Esophagus squamous epithelium (tissue), 5 donors: ENCODE data around the gene NAA15. TPM values are rescaled to one million over a fixed set of nuclear protein-coding genes. Genes with fewer than 3 reads are reported as not detected.
A peak's percentile ranks its signal among the peaks of the same experiment; 100 is the strongest.

ENCODE experiments used
- DNase-seq: peaks from one replicate; lab custom pipeline; 2025; lab: John Stamatoyannopoulos, UW
- H3K27ac ChIP-seq, 4 donors: fragments of 200-600 bp; sonication (generic); one replicate each; pipeline ENCODE4 v1.5.1; 2016 to 2019; ENCODE audit warnings: mild to moderate bottlenecking in 1 of 4
- H3K27me3 ChIP-seq, 4 donors: fragments of 200-600 bp; sonication (generic); 1 replicate in 3 of 4; 2 replicates in 1 of 4; pipeline versions ENCODE4 v1.5.1 to v1.6.0; 2017 to 2021; ENCODE audit warnings: antibody characterized with exemption in 1 of 4
- H3K36me3 ChIP-seq, 3 donors: fragments of 200-600 bp; sonication (generic); one replicate each; pipeline ENCODE4 v1.5.1; 2016 to 2019
- H3K4me1 ChIP-seq, 3 donors: fragments of 200-600 bp; sonication (generic); one replicate each; pipeline ENCODE4 v1.5.1; 2017 to 2019
- H3K4me3 ChIP-seq, 4 donors: fragments of 200-600 bp; sonication (generic); 1 replicate in 3 of 4; 2 replicates in 1 of 4; pipeline ENCODE4 v1.5.1; 2016 to 2019; ENCODE audit warnings: mild to moderate bottlenecking in 2 of 4, moderate library complexity in 1 of 4
- H3K9me3 ChIP-seq, 3 donors: fragments of 200-600 bp; sonication (generic); one replicate each; pipeline ENCODE4 v1.5.1; 2016 to 2019
- POLR2A ChIP-seq, 4 donors: fragments of 450-650 bp; IDR thresholded peaks; one replicate each; pipeline ENCODE4 v1.6.1; 2017; ENCODE audit warnings: antibody characterized with exemption in 4 of 4, mild to moderate bottlenecking in 4 of 4, moderate library complexity in 3 of 4
- WGBS, 2 donors: methylation state at CpG; one replicate each; pipeline ENCODE4 v1.1.5; 2018; 5-methylcytosine and 5-hydroxymethylcytosine counted together
- intact Hi-C: fragments of 100-400 bp; cut with DNase I; formaldehyde crosslinking; loops from one replicate; pipeline ENCODE4 v1.15.0; 2022
- total RNA-seq, 4 donors: library from RNA; depleted of rRNA; stranded (reverse); fragments of >200 nt; gene quantifications; one replicate each; pipeline ENCODE4 v1.1.0, GENCODE V29; 2016
- TF ChIP-seq, protein P1 (sequence below), 6 experiments: fragments of 450-650 bp in 4 of 6; fragments of 200-600 bp in 2 of 6; sonication (generic) in 2 of 6; IDR thresholded peaks; one replicate each; pipeline ENCODE4 v1.5.1; 2016 to 2019; ENCODE audit warnings: antibody characterized with exemption in 6 of 6, mild to moderate bottlenecking in 4 of 6, moderate library complexity in 4 of 6
- donor health status: DM: yes; HTN: yes; CAD: no.

The NAA15 gene
- total RNA-seq, 4 donors from 2014 or later: 28.8 to 51.1 (median 38.4) TPM

DNA sequence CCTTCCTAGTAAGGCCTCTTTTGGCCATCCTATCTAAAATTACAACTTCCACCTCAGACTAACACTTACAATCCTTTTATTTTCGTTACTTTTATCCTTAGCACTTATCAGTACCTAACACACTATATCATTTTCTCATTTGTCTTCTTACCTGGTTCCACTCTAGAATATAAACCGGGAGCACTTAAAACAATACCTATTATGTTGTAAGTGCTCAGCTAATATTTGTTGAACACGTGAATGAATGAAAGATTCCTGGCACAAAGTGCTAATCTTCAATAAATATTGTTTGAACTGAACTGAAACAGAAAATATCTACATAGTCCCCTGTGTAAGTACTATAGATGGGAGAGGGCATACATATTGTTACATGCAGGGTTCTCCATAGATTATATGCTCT lies 35.7 kb upstream of the NAA15 start:
- H3K4me3 ChIP-seq: no peak overlapping the region
- 42 to 45% methylated on average over 3 of the region's 3 CpGs for WGBS, 2 donors
- no peaks in the 10 kb centered on the region for H3K36me3 ChIP-seq
- intact Hi-C loops: no loop called here
- TF ChIP-seq POLR2A (IDR thresholded peaks at IDR 0.05): no peak
- no peaks in the 10 kb centered on the region for H3K9me3 ChIP-seq
- H3K4me1 ChIP-seq: peaks cover 8 to 26% (median 11%) of the 10 kb centered on the region in 3 donors
- H3K27me3 ChIP-seq: no peaks in the 10 kb centered on the region
- DNase-seq: no peak
- no peak overlapping the region for H3K27ac ChIP-seq

DNA sequence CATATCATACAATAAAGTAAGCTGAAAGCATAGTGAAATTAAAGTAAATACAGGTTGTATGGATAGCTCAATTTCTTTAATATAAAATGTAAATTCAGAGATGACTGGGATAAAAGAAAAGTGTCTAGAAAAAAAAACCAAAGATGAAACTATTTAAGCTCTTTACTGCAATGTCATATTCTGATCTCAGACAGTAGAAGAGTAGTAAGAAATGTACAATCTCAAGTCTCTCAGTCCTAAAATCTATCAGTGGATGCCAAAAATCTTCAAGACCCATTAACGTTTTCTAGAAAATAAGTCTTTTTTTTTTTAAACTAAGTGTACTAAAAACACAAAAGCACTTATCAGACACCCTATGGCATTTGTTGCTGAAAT lies 35.1 kb upstream of the NAA15 start:
- Histone ChIP-seq H3K4me3 (peak overlapping the region in 3 of 4 donors; percentile 34 to 58 (median 42)), H3K9me3 (no peaks in the 10 kb centered on the region), H3K27me3 (no peaks in the 10 kb centered on the region), H3K4me1 (peaks cover 8 to 26% (median 11%) of the 10 kb centered on the region in 3 donors), H3K27ac (peak overlapping the region in 3 of 4 donors; percentile 13 to 60 (median 15)), H3K36me3 (no peaks in the 10 kb centered on the region)
- 0 to 8% methylated on average over 1 of the region's 1 CpG for WGBS, 2 donors
- no peak for DNase-seq
- intact Hi-C loops: no loop called here
- TF ChIP-seq, protein P1, sequence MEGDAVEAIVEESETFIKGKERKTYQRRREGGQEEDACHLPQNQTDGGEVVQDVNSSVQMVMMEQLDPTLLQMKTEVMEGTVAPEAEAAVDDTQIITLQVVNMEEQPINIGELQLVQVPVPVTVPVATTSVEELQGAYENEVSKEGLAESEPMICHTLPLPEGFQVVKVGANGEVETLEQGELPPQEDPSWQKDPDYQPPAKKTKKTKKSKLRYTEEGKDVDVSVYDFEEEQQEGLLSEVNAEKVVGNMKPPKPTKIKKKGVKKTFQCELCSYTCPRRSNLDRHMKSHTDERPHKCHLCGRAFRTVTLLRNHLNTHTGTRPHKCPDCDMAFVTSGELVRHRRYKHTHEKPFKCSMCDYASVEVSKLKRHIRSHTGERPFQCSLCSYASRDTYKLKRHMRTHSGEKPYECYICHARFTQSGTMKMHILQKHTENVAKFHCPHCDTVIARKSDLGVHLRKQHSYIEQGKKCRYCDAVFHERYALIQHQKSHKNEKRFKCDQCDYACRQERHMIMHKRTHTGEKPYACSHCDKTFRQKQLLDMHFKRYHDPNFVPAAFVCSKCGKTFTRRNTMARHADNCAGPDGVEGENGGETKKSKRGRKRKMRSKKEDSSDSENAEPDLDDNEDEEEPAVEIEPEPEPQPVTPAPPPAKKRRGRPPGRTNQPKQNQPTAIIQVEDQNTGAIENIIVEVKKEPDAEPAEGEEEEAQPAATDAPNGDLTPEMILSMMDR (IDR thresholded peaks at IDR 0.05): no peak
- TF ChIP-seq POLR2A (IDR thresholded peaks at IDR 0.05): no peak

DNA sequence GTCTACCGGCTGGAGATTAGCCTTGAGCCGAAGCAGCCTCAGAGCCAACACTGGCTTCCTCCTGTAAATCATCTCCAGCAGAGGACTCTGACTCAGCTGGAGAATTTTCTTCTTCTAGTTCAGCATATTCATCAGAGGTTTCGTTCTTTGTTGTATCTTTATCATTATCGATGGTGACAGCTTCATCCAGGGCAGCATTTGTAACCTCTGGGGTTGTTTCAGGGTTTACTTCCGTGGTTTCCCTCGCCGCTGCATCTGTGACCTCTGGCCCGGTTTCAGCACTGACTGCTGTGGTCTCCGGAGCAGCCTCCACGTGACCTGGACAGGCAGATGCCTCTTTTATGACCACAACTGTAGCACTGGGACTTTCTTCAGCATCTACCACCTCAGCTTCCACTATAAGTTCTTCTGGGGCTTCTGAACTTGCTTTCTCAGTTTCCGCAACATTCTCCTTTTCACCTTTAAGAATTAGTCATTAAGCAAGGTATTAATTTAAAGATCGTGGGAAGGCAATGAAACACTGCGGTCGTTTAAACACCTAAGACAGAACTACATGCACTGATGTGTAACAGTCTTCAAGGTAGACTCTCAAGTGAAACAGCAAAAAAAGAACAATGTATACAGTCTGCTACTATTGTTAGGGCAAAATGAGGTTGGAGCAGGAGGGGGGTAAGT lies 34.6 kb upstream of the NAA15 start:
- H3K27me3 ChIP-seq: no peaks in the 10 kb centered on the region
- H3K36me3 ChIP-seq: no peaks in the 10 kb centered on the region
- 10 to 17% methylated on average over 13 to 14 of the region's 14 CpGs for WGBS, 2 donors
- no peaks in the 10 kb centered on the region for H3K9me3 ChIP-seq
- intact Hi-C loops: no loop called here
- H3K4me1 ChIP-seq: peaks cover 8 to 26% (median 11%) of the 10 kb centered on the region in 3 donors
- peak; percentile 16 for DNase-seq
- H3K27ac ChIP-seq: peak overlapping the region in 3 of 4 donors; percentile 13 to 60 (median 15)
- TF ChIP-seq, protein P1 (IDR thresholded peaks at IDR 0.05): peak in 1 of 6 experiments; percentile 6
- no peak for TF ChIP-seq POLR2A (IDR thresholded peaks at IDR 0.05)
- H3K4me3 ChIP-seq: peak overlapping the region; percentile 3 to 58 (median 38)

DNA sequence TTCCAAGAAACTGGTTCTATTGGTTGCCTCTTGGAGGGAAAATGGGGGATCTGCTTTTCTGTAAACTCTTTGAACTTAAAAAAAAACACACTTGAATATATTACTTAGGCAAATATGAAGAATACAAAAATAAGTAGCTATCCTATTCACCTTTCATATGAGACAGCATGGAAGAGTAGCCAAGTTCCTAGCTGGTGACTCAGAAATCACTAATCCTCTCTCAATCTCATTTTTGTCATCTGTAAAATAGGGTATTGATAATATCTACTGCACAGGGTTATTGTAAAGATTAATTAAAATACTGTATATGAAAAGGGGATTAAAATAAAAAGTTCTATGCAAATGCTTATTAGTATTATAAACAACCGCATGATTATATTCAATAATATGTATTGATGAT lies 34.0 kb upstream of the NAA15 start:
- TF ChIP-seq, protein P1 (IDR thresholded peaks at IDR 0.05): no peak
- TF ChIP-seq POLR2A (IDR thresholded peaks at IDR 0.05): no peak
- Histone ChIP-seq H3K9me3 (no peaks in the 10 kb centered on the region), H3K4me1 (peaks cover 8 to 26% (median 11%) of the 10 kb centered on the region in 3 donors), H3K36me3 (no peaks in the 10 kb centered on the region), H3K27me3 (no peaks in the 10 kb centered on the region), H3K27ac (peak overlapping the region in 2 of 4 donors; percentile 13 to 60), H3K4me3 (no peak overlapping the region)
- no peak for DNase-seq
- intact Hi-C loops: no loop called here
- 55 to 81% methylated on average over 1 of the region's 1 CpG for whole genome bisulfite sequencing, 2 donors

DNA sequence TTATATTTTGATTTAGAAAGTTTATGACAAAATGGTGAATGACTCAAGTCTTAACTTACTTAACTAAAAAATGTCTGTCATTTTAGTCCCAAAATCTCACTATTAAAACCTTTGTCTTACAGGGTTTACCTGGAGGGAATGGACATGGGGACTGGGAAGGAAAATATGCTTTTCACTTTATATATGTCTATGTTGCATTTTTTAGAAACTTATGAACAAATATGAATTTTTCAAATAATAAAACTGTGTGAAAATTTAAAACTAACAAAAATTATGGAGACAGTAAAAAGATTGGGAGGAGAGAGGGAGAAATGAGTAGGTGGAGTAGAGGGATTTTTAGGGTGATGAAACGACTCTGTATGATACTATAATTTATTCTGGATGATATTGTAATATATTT lies 27.5 kb upstream of the NAA15 start:
- TF ChIP-seq, protein P1 (IDR thresholded peaks at IDR 0.05): no peak
- no peak for TF ChIP-seq POLR2A (IDR thresholded peaks at IDR 0.05)
- H3K4me3 ChIP-seq: no peak overlapping the region
- peaks cover 0 to 27% (median 1%) of the 10 kb centered on the region in 4 donors for H3K27me3 ChIP-seq
- no peak for DNase-seq
- no peak overlapping the region for H3K27ac ChIP-seq
- WGBS, 2 donors: 73 to 92% methylated on average over 1 of the region's 1 CpG
- H3K36me3 ChIP-seq: no peaks in the 10 kb centered on the region
- peaks cover 0 to 3% (median 0%) of the 10 kb centered on the region in 3 donors for H3K4me1 ChIP-seq
- intact Hi-C loops: no loop called here
- no peaks in the 10 kb centered on the region for H3K9me3 ChIP-seq
